Measurements from ENCODE around the gene LIN7C.
A peak's percentile ranks its signal among the peaks of the same experiment; 100 is the strongest.

LIN7C gene, protein sequence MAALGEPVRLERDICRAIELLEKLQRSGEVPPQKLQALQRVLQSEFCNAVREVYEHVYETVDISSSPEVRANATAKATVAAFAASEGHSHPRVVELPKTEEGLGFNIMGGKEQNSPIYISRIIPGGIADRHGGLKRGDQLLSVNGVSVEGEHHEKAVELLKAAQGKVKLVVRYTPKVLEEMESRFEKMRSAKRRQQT

DNA sequence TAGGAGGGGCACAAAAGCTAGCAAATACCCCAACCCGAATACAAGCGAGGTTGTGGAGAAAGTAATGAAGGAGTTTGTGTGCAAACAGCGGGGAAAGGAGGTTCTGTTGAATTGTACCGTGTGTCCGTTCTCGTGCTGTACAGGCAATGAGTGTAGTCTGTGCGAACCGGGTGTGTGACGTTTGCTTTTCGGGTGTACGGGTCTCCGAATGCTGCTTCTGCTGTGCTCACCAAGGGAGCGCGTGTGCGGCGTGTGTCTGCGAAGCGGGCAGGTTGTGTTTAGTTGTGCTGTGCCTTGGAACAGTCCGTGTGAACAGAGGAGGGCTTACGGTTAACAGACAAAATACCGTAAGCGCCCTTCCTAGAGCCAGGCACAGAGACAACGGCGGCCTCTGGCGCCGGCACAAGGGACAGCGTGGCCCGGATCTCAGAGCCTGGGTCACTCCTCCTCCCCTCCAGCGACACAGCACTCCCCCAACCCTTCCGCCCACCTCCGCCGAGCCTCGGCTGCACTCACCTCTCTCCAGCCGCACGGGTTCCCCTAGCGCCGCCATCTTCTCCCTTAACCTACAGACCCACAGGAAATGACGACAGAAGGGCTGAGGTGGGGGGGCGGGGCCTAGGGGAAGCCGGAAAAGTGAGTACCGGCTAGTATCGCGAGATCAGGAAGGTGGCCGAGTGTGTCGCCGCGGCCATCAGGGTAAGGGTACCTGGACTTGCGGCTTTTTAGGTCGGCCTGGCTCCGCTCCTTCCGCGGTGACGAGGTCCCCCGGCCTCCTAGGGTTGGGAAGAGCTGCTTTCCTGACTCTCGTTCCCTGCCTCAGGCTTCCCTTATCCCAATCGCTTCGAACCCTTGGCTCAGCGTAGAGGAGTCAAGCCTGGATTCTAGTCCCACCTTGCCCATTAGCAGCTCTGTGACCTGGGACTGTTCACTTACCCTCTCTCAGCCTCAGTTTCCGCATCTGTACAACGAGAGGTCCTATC is at the start of gene LIN7C:
TSS of gene LIN7C (minus strand) at position 570 of the 983 bp plus-strand sequence. CDS start at position 553, 17 bp downstream.
- Histone ChIP-seq H3K27me3 (replicated peaks) (no peaks in the 10 kb centered on the region), H3K27ac (peak within 1 kb of the TSS; percentile 93), H3K4me3 (ENCODE audit: low read depth, low read length) (peak within 1 kb of the TSS; percentile 99), H3K36me3 (replicated peaks) (no peaks in the 10 kb centered on the region)
- peak; percentile 97 for DNase-seq
- in situ Hi-C loops (cut with HindIII; ENCODE audit: low pct_ligation_motif_present, low sequenced_read_pairs): no loop called here
- TF ChIP-seq CTCF (IDR thresholded peaks at IDR 0.05; ENCODE audit: low read depth, low read length, missing control alignments): peak; percentile 8

DNA sequence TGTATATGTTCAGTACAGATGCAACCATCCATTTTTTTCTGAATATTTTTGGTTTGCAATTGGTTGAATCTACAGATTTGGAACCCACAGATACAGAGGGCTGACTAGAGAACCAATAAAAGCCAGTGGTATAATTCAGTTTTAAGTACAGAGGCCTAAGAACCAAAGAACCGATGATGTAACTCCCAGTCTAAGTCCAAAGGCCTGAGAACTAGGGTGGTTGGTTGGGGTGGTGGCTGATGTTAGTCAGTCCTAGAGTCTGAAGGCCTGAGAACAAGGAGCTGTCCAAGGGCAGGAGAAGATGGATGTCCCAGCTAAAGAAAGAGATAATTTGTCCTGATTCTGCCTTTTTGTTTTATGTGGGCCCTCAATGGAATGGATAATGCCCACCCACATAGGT is 48.7 kb upstream of the LIN7C start:
- no peak for TF ChIP-seq CTCF (IDR thresholded peaks at IDR 0.05; ENCODE audit: low read depth, low read length, missing control alignments)
- DNase-seq: no peak
- in situ Hi-C loops (cut with HindIII; ENCODE audit: low pct_ligation_motif_present, low sequenced_read_pairs): no loop called here

DNA sequence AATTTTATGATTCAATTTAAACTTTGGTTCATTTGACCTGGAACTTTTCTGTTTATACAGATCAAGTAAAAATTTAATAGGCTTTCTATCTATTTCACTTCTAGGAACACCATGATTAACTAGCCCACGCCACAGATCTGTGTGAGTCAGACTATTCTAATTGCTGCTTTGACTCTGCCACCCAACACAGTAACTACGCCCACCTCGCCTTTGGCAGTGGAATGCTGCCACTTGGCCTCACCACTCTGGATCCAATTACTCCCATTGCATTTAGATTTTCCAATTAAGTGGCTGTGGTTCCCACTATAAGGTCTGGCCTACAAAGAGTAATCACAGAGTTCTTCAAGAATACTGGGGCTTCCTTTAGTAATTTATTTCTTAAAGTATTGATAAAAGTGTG is 46.6 kb upstream of the LIN7C start:
- no peak for DNase-seq
- Histone ChIP-seq H3K27ac (no peak overlapping the region), H3K36me3 (replicated peaks) (no peaks in the 10 kb centered on the region), H3K27me3 (replicated peaks) (no peaks in the 10 kb centered on the region), H3K4me3 (ENCODE audit: low read depth, low read length) (no peak overlapping the region)
- TF ChIP-seq CTCF (IDR thresholded peaks at IDR 0.05; ENCODE audit: low read depth, low read length, missing control alignments): no peak
- in situ Hi-C loops (cut with HindIII; ENCODE audit: low pct_ligation_motif_present, low sequenced_read_pairs): no loop called here

More for the DNA sequence above, 48.7 kb upstream of the LIN7C start:
- Histone ChIP-seq H3K4me3 (ENCODE audit: low read depth, low read length) (no peak overlapping the region), H3K36me3 (replicated peaks) (no peaks in the 10 kb centered on the region), H3K27ac (no peak overlapping the region), H3K27me3 (replicated peaks) (no peaks in the 10 kb centered on the region)

- no peaks in the 10 kb centered on the region for H3K27me3 ChIP-seq (replicated peaks)
- no peak overlapping the region for H3K4me3 ChIP-seq (ENCODE audit: low read depth, low read length)
- no peaks in the 10 kb centered on the region for H3K36me3 ChIP-seq (replicated peaks)
- in situ Hi-C loops (cut with HindIII; ENCODE audit: low pct_ligation_motif_present, low sequenced_read_pairs): no loop called here
- no peak for DNase-seq
- TF ChIP-seq CTCF (IDR thresholded peaks at IDR 0.05; ENCODE audit: low read depth, low read length, missing control alignments): no peak
- H3K27ac ChIP-seq: no peak overlapping the region
Measured at GRCh38 chr11:27552341-27552740, 45.8 kb upstream of the LIN7C start.

GRCh38 chr11:27551127-27551526 is 44.6 kb upstream of the LIN7C start:
- Histone ChIP-seq H3K36me3 (replicated peaks) (no peaks in the 10 kb centered on the region), H3K4me3 (ENCODE audit: low read depth, low read length) (no peak overlapping the region), H3K27ac (no peak overlapping the region), H3K27me3 (replicated peaks) (no peaks in the 10 kb centered on the region)
- TF ChIP-seq CTCF (IDR thresholded peaks at IDR 0.05; ENCODE audit: low read depth, low read length, missing control alignments): no peak
- in situ Hi-C loops (cut with HindIII; ENCODE audit: low pct_ligation_motif_present, low sequenced_read_pairs): no loop called here
- no peak for DNase-seq

Measured in brain microvascular endothelial cell (primary cell).